ENCODE results near the gene PACRG. TPM values are rescaled to one million over a fixed set of nuclear protein-coding genes. Genes with fewer than 3 reads are reported as not detected.
A peak's percentile ranks its signal among the peaks of the same experiment; 100 is the strongest.

PACRG gene
- total RNA-seq, 2 donors from 2014 or later, result 0.14 to 3.9 TPM

- intact Hi-C loops (cut with DNase I), result loop anchor here in 1 of 2 donors (10.0 kb wide), 1 partner anchor 215 kb away; no protein-coding TSS in a partner anchor
- DNase-seq (ENCODE audit: low spot score), result no peak
These were observed 451.9 kb downstream of the PACRG start for GRCh38 chr6:163179721-163180120.

GRCh38 chr6:163180874-163181541 lies 453.2 kb downstream of the PACRG start:
- DNase-seq (ENCODE audit: low spot score), result peak; percentile 91
- intact Hi-C loops (cut with DNase I), result loop anchor here in 1 of 2 donors (10.0 kb wide), 1 partner anchor 214 kb away; no protein-coding TSS in a partner anchor

- intact Hi-C loops (cut with DNase I), result loop anchor here in 1 of 2 donors (10.0 kb wide), 1 partner anchor 213 kb away; no protein-coding TSS in a partner anchor
- no peak for DNase-seq (ENCODE audit: low spot score)
These were observed 453.9 kb downstream of the PACRG start for GRCh38 chr6:163181666-163182180.

DNA sequence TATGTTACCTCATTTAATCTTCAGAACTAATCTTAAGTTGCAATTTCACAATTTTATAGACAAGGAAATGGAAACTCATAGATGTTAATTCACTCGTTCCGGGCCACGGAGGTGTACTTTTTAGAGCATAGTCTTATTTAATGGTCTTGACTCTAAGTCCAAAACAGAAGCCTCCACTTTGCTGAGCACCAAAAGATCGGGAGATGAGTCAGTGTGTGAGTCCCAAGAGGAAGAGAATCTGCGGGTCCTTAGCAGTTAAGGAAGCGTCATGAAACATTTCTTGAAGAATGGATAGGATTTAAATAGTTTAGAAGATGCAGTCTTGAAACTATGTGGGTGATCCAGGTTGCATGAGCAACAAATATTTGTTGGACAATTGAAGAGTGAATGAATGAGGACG lies 454.9 kb downstream of the PACRG start:
- intact Hi-C loops (cut with DNase I), result loop anchor here in 1 of 2 donors (10.0 kb wide), 1 partner anchor 212 kb away; no protein-coding TSS in a partner anchor
- no peak for DNase-seq (ENCODE audit: low spot score)

GRCh38 chr6:163183806-163184205 lies 456.0 kb downstream of the PACRG start:
- intact Hi-C loops (cut with DNase I), result loop anchor here in 1 of 2 donors (10.0 kb wide), 1 partner anchor 211 kb away; no protein-coding TSS in a partner anchor
- DNase-seq (ENCODE audit: low spot score), result no peak

GRCh38 chr6:163185744-163186143 lies 458.0 kb downstream of the PACRG start:
- intact Hi-C loops (cut with DNase I), result loop anchor here in 1 of 2 donors (10.0 kb wide), 1 partner anchor 209 kb away; no protein-coding TSS in a partner anchor
- DNase-seq (ENCODE audit: low spot score), result no peak

- no peak for DNase-seq (ENCODE audit: low spot score)
- intact Hi-C loops (cut with DNase I), result loop anchor here in 1 of 2 donors (10.0 kb wide), 1 partner anchor 208 kb away; no protein-coding TSS in a partner anchor
These were observed 458.8 kb downstream of the PACRG start for GRCh38 chr6:163186527-163186926.

- intact Hi-C loops (cut with DNase I), result loop anchor here in 1 of 2 donors (10.0 kb wide), 1 partner anchor 208 kb away; no protein-coding TSS in a partner anchor
These were observed 459.4 kb downstream of the PACRG start for GRCh38 chr6:163187201-163187600.

GRCh38 chr6:163187606-163188005 lies 459.8 kb downstream of the PACRG start:
- intact Hi-C loops (cut with DNase I), result loop anchor here in 1 of 2 donors (10.0 kb wide), 1 partner anchor 207 kb away; no protein-coding TSS in a partner anchor
- DNase-seq (ENCODE audit: low spot score), result peak; percentile 56

More at GRCh38 chr6:163187201-163187600, 459.4 kb downstream of the PACRG start:
- DNase-seq (ENCODE audit: low spot score), result peak; percentile 57

- intact Hi-C loops (cut with DNase I), result loop anchor here in 1 of 2 donors (10.0 kb wide), 1 partner anchor 206 kb away; no protein-coding TSS in a partner anchor
- no peak for DNase-seq (ENCODE audit: low spot score)
These were observed 461.0 kb downstream of the PACRG start for GRCh38 chr6:163188746-163189145.

DNA sequence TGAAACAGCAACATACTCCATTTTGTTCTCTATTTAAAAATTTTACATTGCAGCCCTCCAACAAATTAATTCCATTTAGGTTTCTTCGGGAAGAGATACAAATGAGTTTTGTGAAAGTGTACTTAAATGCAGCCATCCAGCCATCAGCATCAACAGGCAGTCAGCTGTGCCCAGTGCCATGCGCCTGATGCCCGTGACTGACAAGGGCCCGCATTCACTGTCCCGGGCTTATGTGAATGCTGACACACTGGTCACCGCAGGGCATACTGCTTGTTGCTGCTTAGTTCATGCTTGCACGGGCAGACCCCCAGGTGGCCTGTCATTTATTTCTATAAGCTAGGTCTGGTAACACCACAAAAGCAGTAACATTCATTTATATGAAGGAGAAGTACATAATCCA lies 461.8 kb downstream of the PACRG start:
- DNase-seq (ENCODE audit: low spot score), result no peak
- intact Hi-C loops (cut with DNase I), result loop anchor here in 1 of 2 donors (10.0 kb wide), 1 partner anchor 205 kb away; no protein-coding TSS in a partner anchor

- no peak for DNase-seq (ENCODE audit: low spot score)
These were observed 463.0 kb downstream of the PACRG start for GRCh38 chr6:163190786-163191185.

DNA sequence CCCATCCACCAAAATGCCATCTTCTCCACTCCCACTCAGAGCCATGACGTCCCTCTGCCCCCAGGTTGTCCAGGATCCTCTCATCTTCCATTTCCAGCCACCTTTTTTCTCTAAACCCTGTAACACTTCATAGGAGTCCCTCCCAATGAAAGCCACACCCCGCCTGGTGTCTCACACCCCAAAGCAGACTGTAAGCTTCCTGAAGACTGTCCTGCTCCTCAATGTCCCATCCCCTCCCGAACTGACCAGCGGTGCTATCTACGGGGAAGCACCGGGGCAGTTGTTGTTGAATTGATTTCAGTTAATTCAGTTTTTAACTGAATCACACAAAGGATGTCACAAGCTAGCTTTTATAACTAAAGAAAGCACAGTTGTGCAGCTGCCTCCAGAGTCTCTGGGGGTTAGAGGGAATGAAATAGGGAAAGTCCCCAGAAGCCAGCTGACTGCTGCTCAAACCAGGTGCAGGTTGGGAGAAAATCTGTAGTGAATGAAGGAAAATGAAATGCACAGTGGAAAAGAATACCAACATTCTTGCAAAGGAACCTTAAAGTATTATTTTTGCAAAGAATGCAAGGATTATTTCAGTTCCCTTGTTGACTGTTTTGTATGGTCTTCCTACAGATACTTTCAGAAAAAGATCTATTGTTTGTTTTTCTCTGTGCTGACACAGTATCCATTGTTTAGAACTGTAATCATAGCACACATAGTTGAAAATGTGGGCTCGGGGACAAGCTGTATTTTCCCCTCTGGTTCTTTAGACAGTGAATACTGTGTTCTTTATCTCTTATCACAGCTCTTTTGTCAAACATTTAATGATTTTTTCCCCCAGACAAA lies 464.1 kb downstream of the PACRG start:
- DNase-seq (ENCODE audit: low spot score), result no peak
- intact Hi-C loops (cut with DNase I), result no loop called here

More at GRCh38 chr6:163190786-163191185, 463.0 kb downstream of the PACRG start:
- intact Hi-C loops (cut with DNase I), result no loop called here

GRCh38 chr6:163192591-163192990 lies 464.8 kb downstream of the PACRG start:
- intact Hi-C loops (cut with DNase I), result no loop called here

GRCh38 chr6:163193326-163193725 lies 465.6 kb downstream of the PACRG start:
- intact Hi-C loops (cut with DNase I), result no loop called here
- DNase-seq (ENCODE audit: low spot score), result no peak

More at GRCh38 chr6:163192591-163192990, 464.8 kb downstream of the PACRG start:
- no peak for DNase-seq (ENCODE audit: low spot score)

- intact Hi-C loops (cut with DNase I), result no loop called here
- peak; percentile 62 for DNase-seq (ENCODE audit: low spot score)
These were observed 468.2 kb downstream of the PACRG start for GRCh38 chr6:163195721-163196691.

GRCh38 chr6:163197839-163198238 lies 470.1 kb downstream of the PACRG start:
- intact Hi-C loops (cut with DNase I), result no loop called here
- DNase-seq (ENCODE audit: low spot score), result no peak

- intact Hi-C loops (cut with DNase I), result no loop called here
- no peak for DNase-seq (ENCODE audit: low spot score)
These were observed 470.6 kb downstream of the PACRG start for GRCh38 chr6:163198396-163198795.

All from posterior vena cava (tissue), 2 donors.